Measurements from ENCODE around the gene MRPL53.
"Not testable (repeated sequence)": the region's sequence is repeated elsewhere in the genome, so short reads cannot be mapped to it uniquely, and the experiment has no call there.

Gene MRPL53

DNA sequence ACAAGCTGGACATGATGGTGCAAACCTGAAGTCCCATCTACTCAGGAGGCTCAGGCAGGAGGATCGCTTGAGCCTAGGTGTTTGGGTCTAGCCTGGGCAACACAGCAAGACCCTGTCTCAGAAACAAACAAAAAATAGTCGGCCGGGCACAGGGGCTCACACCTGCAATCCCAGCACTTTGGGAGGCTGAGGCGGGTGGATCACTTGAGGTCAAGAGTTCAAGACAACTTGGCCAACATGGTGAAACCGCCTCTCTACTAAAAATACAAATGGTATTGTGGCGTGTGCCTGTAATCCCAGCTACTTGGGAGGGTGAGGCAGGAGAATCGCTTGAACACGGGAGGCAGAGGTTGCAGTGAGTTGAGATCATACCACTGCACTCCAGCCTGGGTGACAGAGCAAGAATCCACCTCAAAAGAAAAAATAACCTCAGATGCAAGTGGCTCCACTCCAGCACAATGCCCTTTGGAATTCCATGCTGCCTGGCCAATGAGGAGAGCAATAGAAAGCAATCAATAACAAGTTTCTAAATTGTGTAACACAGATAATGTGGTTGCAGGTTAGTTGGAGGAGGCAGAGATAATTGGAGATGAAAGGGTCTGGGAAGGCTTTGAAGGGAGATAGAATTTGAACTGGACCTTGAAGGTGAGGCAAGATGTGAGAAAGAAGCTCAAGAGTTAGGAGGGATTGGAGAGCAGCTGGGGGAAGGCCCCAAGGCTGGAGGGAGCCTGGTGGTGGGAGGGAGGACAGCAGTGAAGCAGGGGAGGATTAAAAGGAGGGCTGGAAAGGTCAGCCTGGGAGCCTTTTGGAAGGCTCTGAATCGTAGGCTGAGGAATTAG, 16.4 kb upstream of the MRPL53 start:
- H3K27ac ChIP-seq (ENCODE audit: low read length): no peak overlapping the region
- H3K36me3 ChIP-seq (ENCODE audit: control insufficient read depth in 1 of 2, insufficient read depth in 2 of 2, low read length in 2 of 2): peaks cover 41 to 69% of the 10 kb centered on the region in 2 donors
- H3K9me3 ChIP-seq (ENCODE audit: control insufficient read depth in 1 of 2, low read length in 2 of 2): no peaks in the 10 kb centered on the region
- H3K27me3 ChIP-seq (ENCODE audit: low read depth, low read length): no peaks in the 10 kb centered on the region
- peaks cover 0 to 6% of the 10 kb centered on the region in 2 donors for H3K4me1 ChIP-seq (ENCODE audit: control insufficient read depth in 1 of 2, insufficient read depth in 2 of 2, low read length in 2 of 2)
- H3K4me3 ChIP-seq (ENCODE audit: low read depth in 1 of 2, low read length in 2 of 2): no peak overlapping the region

DNA sequence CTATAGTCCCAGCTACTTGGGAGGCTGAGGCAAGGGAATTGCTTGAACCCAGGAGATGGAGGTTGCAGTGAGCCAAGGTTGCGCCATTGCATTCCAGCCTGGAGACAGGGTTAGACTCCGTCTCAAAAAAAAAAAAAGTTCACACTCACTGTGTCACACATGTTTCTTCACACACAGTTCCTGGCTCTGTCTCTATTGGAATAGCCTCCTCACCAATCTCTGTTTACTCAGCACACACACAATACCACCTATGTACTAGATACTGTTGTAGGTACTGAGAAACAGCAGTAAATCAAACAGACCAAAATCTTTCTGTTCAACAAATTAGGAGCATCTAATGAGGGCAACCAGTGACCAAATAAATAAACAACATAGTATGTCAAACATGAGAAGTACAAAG, 13.7 kb upstream of the MRPL53 start:
- H3K27me3 ChIP-seq (ENCODE audit: low read depth, low read length): no peaks in the 10 kb centered on the region
- no peak overlapping the region for H3K27ac ChIP-seq (ENCODE audit: low read length)
- peaks cover 13 to 41% of the 10 kb centered on the region in 2 donors for H3K36me3 ChIP-seq (ENCODE audit: control insufficient read depth in 1 of 2, insufficient read depth in 2 of 2, low read length in 2 of 2)
- peaks cover 7 to 24% of the 10 kb centered on the region in 2 donors for H3K4me1 ChIP-seq (ENCODE audit: control insufficient read depth in 1 of 2, insufficient read depth in 2 of 2, low read length in 2 of 2)
- no peak overlapping the region for H3K4me3 ChIP-seq (ENCODE audit: low read depth in 1 of 2, low read length in 2 of 2)
- no peaks in the 10 kb centered on the region for H3K9me3 ChIP-seq (ENCODE audit: control insufficient read depth in 1 of 2, low read length in 2 of 2)

DNA sequence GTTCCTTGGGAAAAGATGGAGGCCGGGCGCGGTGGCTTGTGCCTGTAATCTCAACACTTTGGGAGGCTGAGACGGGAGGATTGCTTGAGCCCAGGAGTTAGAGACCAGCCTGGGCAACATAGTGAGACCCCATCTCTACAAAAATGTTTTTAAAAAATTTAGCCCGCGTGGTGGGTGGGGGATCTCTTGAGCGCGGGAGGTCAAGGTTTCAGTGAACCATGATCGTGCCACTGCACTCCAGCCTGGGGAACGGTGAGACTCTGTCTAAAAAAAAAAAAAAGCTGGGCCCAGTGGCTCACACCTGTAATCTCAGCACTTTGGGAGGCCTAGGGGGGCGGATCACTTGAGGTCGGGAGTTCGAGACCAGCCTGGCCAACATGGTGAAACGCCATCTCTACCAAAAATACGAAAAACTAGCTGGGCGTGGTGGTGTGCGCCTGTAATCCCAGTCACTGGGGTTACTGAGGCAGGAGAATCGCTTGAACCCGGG, 11.2 kb upstream of the MRPL53 start:
- H3K36me3 ChIP-seq (ENCODE audit: control insufficient read depth in 1 of 2, insufficient read depth in 2 of 2, low read length in 2 of 2): peaks cover 7 to 24% of the 10 kb centered on the region in 2 donors
- H3K4me1 ChIP-seq (ENCODE audit: control insufficient read depth in 1 of 2, insufficient read depth in 2 of 2, low read length in 2 of 2): peaks cover 13 to 30% of the 10 kb centered on the region in 2 donors
- H3K27ac ChIP-seq (ENCODE audit: low read length): peak overlapping the region; percentile 96

GRCh38 chr2:74482801-74483674, 10.6 kb upstream of the MRPL53 start, which contains the start of the genes CCDC142 and TTC31:
Gene CCDC142 (minus strand): TSS chr2:74482998. CDS start chr2:74482837, 161 bp downstream.
Gene TTC31 (plus strand): TSS chr2:74483081. CDS start chr2:74483096, 15 bp downstream.
- H3K27me3 ChIP-seq (ENCODE audit: low read depth, low read length): no peaks in the 10 kb centered on the region
- peaks cover 13 to 30% of the 10 kb centered on the region in 2 donors for H3K4me1 ChIP-seq (ENCODE audit: control insufficient read depth in 1 of 2, insufficient read depth in 2 of 2, low read length in 2 of 2)
- H3K9me3 ChIP-seq (ENCODE audit: control insufficient read depth in 1 of 2, low read length in 2 of 2): no peaks in the 10 kb centered on the region
- H3K36me3 ChIP-seq (ENCODE audit: control insufficient read depth in 1 of 2, insufficient read depth in 2 of 2, low read length in 2 of 2): peaks cover 7 to 18% of the 10 kb centered on the region in 2 donors
- H3K27ac ChIP-seq (ENCODE audit: low read length): peak within 1 kb of the TSS; percentile 96
- H3K4me3 ChIP-seq (ENCODE audit: low read depth in 1 of 2, low read length in 2 of 2): peak within 1 kb of the TSS; percentile 98

More for the DNA sequence above, 11.2 kb upstream of the MRPL53 start:
- H3K27me3 ChIP-seq (ENCODE audit: low read depth, low read length); H3K9me3 ChIP-seq (ENCODE audit: control insufficient read depth in 1 of 2, low read length in 2 of 2): not testable (repeated sequence)
- H3K4me3 ChIP-seq (ENCODE audit: low read depth in 1 of 2, low read length in 2 of 2): peak overlapping the region; percentile 98

- Histone ChIP-seq H3K9me3 (ENCODE audit: control insufficient read depth in 1 of 2, low read length in 2 of 2) (no peaks in the 10 kb centered on the region), H3K36me3 (ENCODE audit: control insufficient read depth in 1 of 2, insufficient read depth in 2 of 2, low read length in 2 of 2) (peaks cover 11 to 13% of the 10 kb centered on the region in 2 donors), H3K27ac (ENCODE audit: low read length) (peak overlapping the region; percentile 96), H3K27me3 (ENCODE audit: low read depth, low read length) (no peaks in the 10 kb centered on the region), H3K4me1 (ENCODE audit: control insufficient read depth in 1 of 2, insufficient read depth in 2 of 2, low read length in 2 of 2) (peaks cover 13 to 30% of the 10 kb centered on the region in 2 donors), H3K4me3 (ENCODE audit: low read depth in 1 of 2, low read length in 2 of 2) (peak overlapping the region; percentile 98)
Measured at GRCh38 chr2:74481961-74482800, 9.7 kb upstream of the MRPL53 start.

GRCh38 chr2:74481431-74481830, 9.0 kb upstream of the MRPL53 start:
- H3K27ac ChIP-seq (ENCODE audit: low read length): no peak overlapping the region
- H3K36me3 ChIP-seq (ENCODE audit: control insufficient read depth in 1 of 2, insufficient read depth in 2 of 2, low read length in 2 of 2): peaks cover 11 to 13% of the 10 kb centered on the region in 2 donors
- peak overlapping the region; percentile 98 for H3K4me3 ChIP-seq (ENCODE audit: low read depth in 1 of 2, low read length in 2 of 2)
- peaks cover 13 to 30% of the 10 kb centered on the region in 2 donors for H3K4me1 ChIP-seq (ENCODE audit: control insufficient read depth in 1 of 2, insufficient read depth in 2 of 2, low read length in 2 of 2)
- H3K9me3 ChIP-seq (ENCODE audit: control insufficient read depth in 1 of 2, low read length in 2 of 2): no peaks in the 10 kb centered on the region
- H3K27me3 ChIP-seq (ENCODE audit: low read depth, low read length): no peaks in the 10 kb centered on the region

- H3K9me3 ChIP-seq (ENCODE audit: control insufficient read depth in 1 of 2, low read length in 2 of 2): no peaks in the 10 kb centered on the region
- peaks cover 19 to 21% of the 10 kb centered on the region in 2 donors for H3K36me3 ChIP-seq (ENCODE audit: control insufficient read depth in 1 of 2, insufficient read depth in 2 of 2, low read length in 2 of 2)
- peaks cover 8 to 17% of the 10 kb centered on the region in 2 donors for H3K4me1 ChIP-seq (ENCODE audit: control insufficient read depth in 1 of 2, insufficient read depth in 2 of 2, low read length in 2 of 2)
- no peak overlapping the region for H3K27ac ChIP-seq (ENCODE audit: low read length)
- H3K27me3 ChIP-seq (ENCODE audit: low read depth, low read length): no peaks in the 10 kb centered on the region
- H3K4me3 ChIP-seq (ENCODE audit: low read depth in 1 of 2, low read length in 2 of 2): no peak overlapping the region
Measured at GRCh38 chr2:74474899-74475298, 2.4 kb upstream of the MRPL53 start.

GRCh38 chr2:74474481-74474880, 2.0 kb upstream of the MRPL53 start:
- no peak overlapping the region for H3K27ac ChIP-seq (ENCODE audit: low read length)
- H3K27me3 ChIP-seq (ENCODE audit: low read depth, low read length): no peaks in the 10 kb centered on the region
- no peak overlapping the region for H3K4me3 ChIP-seq (ENCODE audit: low read depth in 1 of 2, low read length in 2 of 2)
- peaks cover 8 to 17% of the 10 kb centered on the region in 2 donors for H3K4me1 ChIP-seq (ENCODE audit: control insufficient read depth in 1 of 2, insufficient read depth in 2 of 2, low read length in 2 of 2)
- no peaks in the 10 kb centered on the region for H3K9me3 ChIP-seq (ENCODE audit: control insufficient read depth in 1 of 2, low read length in 2 of 2)
- H3K36me3 ChIP-seq (ENCODE audit: control insufficient read depth in 1 of 2, insufficient read depth in 2 of 2, low read length in 2 of 2): peaks cover 19 to 21% of the 10 kb centered on the region in 2 donors

DNA sequence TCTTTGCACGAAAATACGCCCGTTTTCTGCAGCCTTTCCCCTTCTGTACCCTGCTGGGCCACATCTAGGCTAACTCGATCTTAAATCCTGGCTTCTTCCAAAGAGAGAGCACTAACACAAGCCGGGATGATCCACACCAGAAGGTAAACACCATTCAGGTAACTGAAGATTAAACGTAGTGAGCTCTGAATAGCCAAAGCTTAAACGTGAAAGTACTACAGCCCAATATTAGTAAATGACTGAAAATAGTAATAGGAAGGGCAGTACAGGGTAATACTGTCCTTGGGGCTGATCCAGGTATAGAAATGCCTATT, 422 bp upstream of the MRPL53 start:
- H3K27ac ChIP-seq (ENCODE audit: low read length): peak overlapping the region; percentile 94
- H3K27me3 ChIP-seq (ENCODE audit: low read depth, low read length): no peaks in the 10 kb centered on the region
- peak overlapping the region; percentile 85 to 94 for H3K4me3 ChIP-seq (ENCODE audit: low read depth in 1 of 2, low read length in 2 of 2)
- peaks cover 19 to 21% of the 10 kb centered on the region in 2 donors for H3K36me3 ChIP-seq (ENCODE audit: control insufficient read depth in 1 of 2, insufficient read depth in 2 of 2, low read length in 2 of 2)
- no peaks in the 10 kb centered on the region for H3K9me3 ChIP-seq (ENCODE audit: control insufficient read depth in 1 of 2, low read length in 2 of 2)
- peaks cover 8 to 17% of the 10 kb centered on the region in 2 donors for H3K4me1 ChIP-seq (ENCODE audit: control insufficient read depth in 1 of 2, insufficient read depth in 2 of 2, low read length in 2 of 2)

DNA sequence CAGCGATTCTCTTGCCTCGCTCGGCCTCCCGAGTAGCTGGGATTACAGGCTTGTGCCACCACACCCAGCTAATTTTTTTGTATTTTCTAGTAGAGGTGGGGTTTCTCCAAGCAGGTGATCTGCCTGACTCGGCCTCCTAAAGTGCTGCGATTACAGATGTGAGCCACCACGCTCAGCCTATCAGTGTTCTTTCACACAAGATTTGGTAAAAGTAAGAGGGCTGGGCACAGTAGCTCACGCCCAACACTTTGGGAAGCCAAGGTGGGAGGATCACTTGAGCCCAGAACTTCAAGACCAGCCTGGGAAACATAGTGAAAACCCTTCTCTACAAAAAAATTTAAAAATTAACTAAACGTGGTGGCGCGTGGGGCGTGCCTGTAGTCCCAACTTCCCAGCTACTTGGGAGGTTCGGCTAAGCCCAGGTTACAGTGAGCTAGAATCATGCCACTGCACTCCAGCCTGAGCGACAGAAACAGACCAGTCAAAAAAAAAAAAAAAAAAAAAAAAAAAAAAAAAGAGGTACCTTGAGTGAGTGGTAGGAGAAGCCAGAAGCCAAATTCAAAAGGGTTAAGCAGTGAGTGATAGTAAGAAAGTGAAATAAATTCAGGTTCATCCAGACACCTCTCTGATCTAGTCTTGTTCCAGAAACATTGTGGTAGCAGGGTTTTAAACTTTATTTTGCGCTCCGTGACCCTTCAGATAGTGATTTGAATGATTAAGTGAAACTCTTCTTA, 981 bp downstream of the MRPL53 start:
- peak overlapping the region; percentile 94 for H3K27ac ChIP-seq (ENCODE audit: low read length)
- H3K4me3 ChIP-seq (ENCODE audit: low read depth in 1 of 2, low read length in 2 of 2): peak overlapping the region; percentile 85 to 94
- H3K4me1 ChIP-seq (ENCODE audit: control insufficient read depth in 1 of 2, insufficient read depth in 2 of 2, low read length in 2 of 2): peaks cover 8 to 17% of the 10 kb centered on the region in 2 donors
- no peaks in the 10 kb centered on the region for H3K9me3 ChIP-seq (ENCODE audit: control insufficient read depth in 1 of 2, low read length in 2 of 2)
- no peaks in the 10 kb centered on the region for H3K27me3 ChIP-seq (ENCODE audit: low read depth, low read length)
- H3K36me3 ChIP-seq (ENCODE audit: control insufficient read depth in 1 of 2, insufficient read depth in 2 of 2, low read length in 2 of 2): peaks cover 14 to 21% of the 10 kb centered on the region in 2 donors
